Ishikawa (cell line): Measurements from ENCODE around the gene LMOD2.

Experiments
- CEBPB ChIP-seq: IDR thresholded peaks from 2 replicates; pipeline ENCODE4 v1.6.1; 2012
- CREB1 ChIP-seq: IDR thresholded peaks from 2 replicates; pipeline ENCODE4 v1.6.1; 2012; ENCODE audit warnings: low read depth
- EGR1 ChIP-seq: IDR thresholded peaks from 2 replicates; pipeline ENCODE4 v1.6.1; 2012
- EP300 ChIP-seq: IDR thresholded peaks from 2 replicates; pipeline ENCODE4 v1.6.1; 2012; ENCODE audit warnings: borderline replicate concordance
- FOXM1 ChIP-seq: IDR thresholded peaks from 2 replicates; pipeline ENCODE4 v1.6.1; 2012; ENCODE audit warnings: low read depth, borderline replicate concordance
- MAX ChIP-seq: IDR thresholded peaks from 2 replicates; pipeline ENCODE4 v1.6.1; 2012
- NFIC ChIP-seq: IDR thresholded peaks from 2 replicates; pipeline ENCODE4 v1.6.1; 2012
- RAD21 ChIP-seq: IDR thresholded peaks from 2 replicates; pipeline ENCODE4 v1.6.1; 2012; ENCODE audit warnings: low read depth
- TAF1 ChIP-seq: IDR thresholded peaks from 2 replicates; pipeline ENCODE4 v1.6.1; 2012; ENCODE audit warnings: low read depth, mild to moderate bottlenecking
- TCF12 ChIP-seq: IDR thresholded peaks from 2 replicates; pipeline ENCODE4 v1.6.1; 2012; ENCODE audit warnings: low read depth
- TEAD4 ChIP-seq: IDR thresholded peaks from 2 replicates; pipeline ENCODE4 v1.6.1; 2012
- USF1 ChIP-seq: IDR thresholded peaks from 2 replicates; pipeline ENCODE4 v1.6.1; 2012
- YY1 ChIP-seq: IDR thresholded peaks from 2 replicates; pipeline ENCODE4 v1.6.1; 2012; ENCODE audit warnings: low read depth
- ZBTB7A ChIP-seq: IDR thresholded peaks from 2 replicates; pipeline ENCODE4 v1.6.1; 2012; ENCODE audit warnings: low read depth
- TF ChIP-seq, protein P1 (sequence below): IDR thresholded peaks from 2 replicates; pipeline ENCODE4 v1.6.1; 2012; ENCODE audit warnings: low read depth, mild to moderate bottlenecking

Gene LMOD2

GRCh38 chr7:123687727-123688126 is 32.1 kb downstream of the LMOD2 start:
- no peak for TF ChIP-seq EP300
- no peak for TF ChIP-seq TAF1
- TF ChIP-seq FOXM1, result no peak
- TF ChIP-seq TCF12, result no peak
- TF ChIP-seq RAD21, result no peak
- TF ChIP-seq CEBPB, result no peak
- TF ChIP-seq MAX, result no peak
- TF ChIP-seq ZBTB7A, result no peak
- no peak for TF ChIP-seq CREB1
- TF ChIP-seq, protein P1, sequence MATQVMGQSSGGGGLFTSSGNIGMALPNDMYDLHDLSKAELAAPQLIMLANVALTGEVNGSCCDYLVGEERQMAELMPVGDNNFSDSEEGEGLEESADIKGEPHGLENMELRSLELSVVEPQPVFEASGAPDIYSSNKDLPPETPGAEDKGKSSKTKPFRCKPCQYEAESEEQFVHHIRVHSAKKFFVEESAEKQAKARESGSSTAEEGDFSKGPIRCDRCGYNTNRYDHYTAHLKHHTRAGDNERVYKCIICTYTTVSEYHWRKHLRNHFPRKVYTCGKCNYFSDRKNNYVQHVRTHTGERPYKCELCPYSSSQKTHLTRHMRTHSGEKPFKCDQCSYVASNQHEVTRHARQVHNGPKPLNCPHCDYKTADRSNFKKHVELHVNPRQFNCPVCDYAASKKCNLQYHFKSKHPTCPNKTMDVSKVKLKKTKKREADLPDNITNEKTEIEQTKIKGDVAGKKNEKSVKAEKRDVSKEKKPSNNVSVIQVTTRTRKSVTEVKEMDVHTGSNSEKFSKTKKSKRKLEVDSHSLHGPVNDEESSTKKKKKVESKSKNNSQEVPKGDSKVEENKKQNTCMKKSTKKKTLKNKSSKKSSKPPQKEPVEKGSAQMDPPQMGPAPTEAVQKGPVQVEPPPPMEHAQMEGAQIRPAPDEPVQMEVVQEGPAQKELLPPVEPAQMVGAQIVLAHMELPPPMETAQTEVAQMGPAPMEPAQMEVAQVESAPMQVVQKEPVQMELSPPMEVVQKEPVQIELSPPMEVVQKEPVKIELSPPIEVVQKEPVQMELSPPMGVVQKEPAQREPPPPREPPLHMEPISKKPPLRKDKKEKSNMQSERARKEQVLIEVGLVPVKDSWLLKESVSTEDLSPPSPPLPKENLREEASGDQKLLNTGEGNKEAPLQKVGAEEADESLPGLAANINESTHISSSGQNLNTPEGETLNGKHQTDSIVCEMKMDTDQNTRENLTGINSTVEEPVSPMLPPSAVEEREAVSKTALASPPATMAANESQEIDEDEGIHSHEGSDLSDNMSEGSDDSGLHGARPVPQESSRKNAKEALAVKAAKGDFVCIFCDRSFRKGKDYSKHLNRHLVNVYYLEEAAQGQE, result no peak
- no peak for TF ChIP-seq USF1
- no peak for TF ChIP-seq TEAD4
- TF ChIP-seq NFIC, result no peak

DNA sequence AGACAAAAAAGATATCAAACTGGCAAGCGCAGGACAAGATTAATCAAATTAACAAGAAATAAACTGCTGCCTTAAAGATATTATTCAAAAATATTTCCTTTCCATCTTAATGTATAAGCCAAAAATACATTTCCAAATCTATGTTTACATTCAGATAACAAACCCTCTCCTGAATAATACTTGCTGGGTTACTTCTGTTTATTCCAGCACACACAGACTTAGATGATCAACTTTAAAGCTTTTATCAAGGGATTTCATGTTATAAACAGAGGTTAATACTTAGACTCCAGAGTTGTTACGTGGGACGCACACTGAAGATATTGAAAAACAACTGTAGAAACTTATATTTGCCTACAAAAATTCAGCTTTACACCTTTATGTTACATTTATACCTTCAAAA is 33.6 kb downstream of the LMOD2 start:
- no peak for TF ChIP-seq NFIC
- TF ChIP-seq CEBPB, result no peak
- TF ChIP-seq ZBTB7A, result no peak
- no peak for TF ChIP-seq TCF12
- TF ChIP-seq TAF1, result no peak
- TF ChIP-seq MAX, result no peak
- TF ChIP-seq, protein P1, result no peak
- no peak for TF ChIP-seq EP300
- no peak for TF ChIP-seq FOXM1
- TF ChIP-seq TEAD4, result no peak
- TF ChIP-seq CREB1, result no peak
- TF ChIP-seq RAD21, result no peak
- no peak for TF ChIP-seq EGR1
- TF ChIP-seq YY1, result no peak
- TF ChIP-seq USF1, result no peak

DNA sequence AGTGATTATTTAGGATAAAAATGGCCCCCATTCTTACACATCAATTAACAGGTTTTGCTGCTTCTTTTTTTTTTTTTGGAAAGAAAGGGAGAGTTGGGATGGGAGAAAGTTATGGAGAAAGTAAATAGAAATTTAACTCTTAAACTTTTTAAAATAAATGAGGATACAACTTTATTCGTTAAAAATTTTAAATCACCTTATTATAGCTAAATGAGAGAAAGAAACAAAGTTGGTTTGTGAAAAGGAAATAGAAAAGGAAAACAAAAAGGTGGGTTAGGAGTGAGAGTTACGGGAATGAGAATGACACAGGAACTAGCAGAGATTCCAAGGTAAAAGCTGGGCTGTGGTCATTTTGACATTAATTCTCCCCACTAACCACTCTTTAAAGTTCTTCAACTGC is 34.9 kb downstream of the LMOD2 start:
- no peak for TF ChIP-seq MAX
- no peak for TF ChIP-seq EGR1
- no peak for TF ChIP-seq CREB1
- no peak for TF ChIP-seq EP300
- TF ChIP-seq USF1, result no peak
- no peak for TF ChIP-seq RAD21
- no peak for TF ChIP-seq CEBPB
- no peak for TF ChIP-seq ZBTB7A
- no peak for TF ChIP-seq TCF12
- no peak for TF ChIP-seq TAF1
- no peak for TF ChIP-seq NFIC
- TF ChIP-seq YY1, result no peak
- TF ChIP-seq, protein P1, result no peak
- no peak for TF ChIP-seq FOXM1

GRCh38 chr7:123692471-123692877 is 36.8 kb downstream of the LMOD2 start:
- TF ChIP-seq TEAD4 (no peak), EGR1 (0 out of 2 replicates have a peak, but pooled peaks have one; percentile 5)
